Measurements from ENCODE around the gene CPE. TPM values are rescaled to one million over a fixed set of nuclear protein-coding genes. Genes with fewer than 3 reads are reported as not detected.
"Not testable (repeated sequence)": the region's sequence is repeated elsewhere in the genome, so short reads cannot be mapped to it uniquely, and the experiment has no call there.

The CPE gene
- polyA plus RNA-seq, 4 donors, result 1.1 to 326 (median 22.9) TPM

GRCh38 chr4:165477799-165478198 is 99.0 kb downstream of the CPE start:
- DNase-seq (no peak), FAIRE-seq (no peak)
- H3K27ac ChIP-seq (ENCODE audit: low read depth in 1 of 3, low read length in 2 of 3), result no peak overlapping the region
- H3K4me1 ChIP-seq (ENCODE audit: control insufficient read depth in 3 of 3, insufficient read depth in 2 of 3, low read depth in 1 of 3, low read length in 2 of 3), result no peaks in the 10 kb centered on the region
- H3K36me3 ChIP-seq (ENCODE audit: control insufficient read depth in 3 of 3, insufficient read depth in 2 of 3, low read depth in 1 of 3, low read length in 3 of 3), result no peaks in the 10 kb centered on the region
- no peaks in the 10 kb centered on the region for H3K27me3 ChIP-seq (ENCODE audit: control insufficient read depth in 3 of 3, insufficient read depth in 3 of 3, low read length in 3 of 3)
- 77 to 80% (median 80%) methylated on average over 4 of the region's 4 CpGs for WGBS, 3 donors
- H3K4me3 ChIP-seq (ENCODE audit: low read depth in 1 of 3, low read length in 3 of 3), result no peak overlapping the region
- H3K9me3 ChIP-seq (ENCODE audit: control insufficient read depth in 2 of 2, insufficient read depth in 1 of 2, low read depth in 1 of 2, low read length in 1 of 2), result peaks cover 0 to 9% of the 10 kb centered on the region in 2 donors

- H3K4me1 ChIP-seq (ENCODE audit: control insufficient read depth in 3 of 3, insufficient read depth in 2 of 3, low read depth in 1 of 3, low read length in 2 of 3), result no peaks in the 10 kb centered on the region
- WGBS, 3 donors, result 89 to 100% (median 98%) methylated on average over 1 of the region's 1 CpG
- no peak overlapping the region for H3K27ac ChIP-seq (ENCODE audit: low read depth in 1 of 3, low read length in 2 of 3)
- no peak overlapping the region for H3K4me3 ChIP-seq (ENCODE audit: low read depth in 1 of 3, low read length in 3 of 3)
- no peak for FAIRE-seq
- H3K36me3 ChIP-seq (ENCODE audit: control insufficient read depth in 3 of 3, insufficient read depth in 2 of 3, low read depth in 1 of 3, low read length in 3 of 3), result no peaks in the 10 kb centered on the region
- no peaks in the 10 kb centered on the region for H3K27me3 ChIP-seq (ENCODE audit: control insufficient read depth in 3 of 3, insufficient read depth in 3 of 3, low read length in 3 of 3)
- DNase-seq, result no peak
- peaks cover 0 to 7% of the 10 kb centered on the region in 2 donors for H3K9me3 ChIP-seq (ENCODE audit: control insufficient read depth in 2 of 2, insufficient read depth in 1 of 2, low read depth in 1 of 2, low read length in 1 of 2)
Measured at GRCh38 chr4:165478260-165478659, 99.5 kb downstream of the CPE start.

GRCh38 chr4:165481053-165481835 is 102.4 kb downstream of the CPE start:
- no peaks in the 10 kb centered on the region for H3K27me3 ChIP-seq (ENCODE audit: control insufficient read depth in 3 of 3, insufficient read depth in 3 of 3, low read length in 3 of 3)
- no peak overlapping the region for H3K4me3 ChIP-seq (ENCODE audit: low read depth in 1 of 3, low read length in 3 of 3)
- DNase-seq, result no peak
- H3K27ac ChIP-seq (ENCODE audit: low read depth in 1 of 3, low read length in 2 of 3), result no peak overlapping the region
- H3K36me3 ChIP-seq (ENCODE audit: control insufficient read depth in 3 of 3, insufficient read depth in 2 of 3, low read depth in 1 of 3, low read length in 3 of 3), result no peaks in the 10 kb centered on the region
- no peaks in the 10 kb centered on the region for H3K4me1 ChIP-seq (ENCODE audit: control insufficient read depth in 3 of 3, insufficient read depth in 2 of 3, low read depth in 1 of 3, low read length in 2 of 3)
- no peaks in the 10 kb centered on the region for H3K9me3 ChIP-seq (ENCODE audit: control insufficient read depth in 2 of 2, insufficient read depth in 1 of 2, low read depth in 1 of 2, low read length in 1 of 2)
- FAIRE-seq, result no peak
- 74 to 86% (median 84%) methylated on average over 3 of the region's 3 CpGs for WGBS, 3 donors

- Histone ChIP-seq H3K4me3 (ENCODE audit: low read depth in 1 of 3, low read length in 3 of 3) (no peak overlapping the region), H3K27ac (ENCODE audit: low read depth in 1 of 3, low read length in 2 of 3) (no peak overlapping the region), H3K27me3 (ENCODE audit: control insufficient read depth in 3 of 3, insufficient read depth in 3 of 3, low read length in 3 of 3) (no peaks in the 10 kb centered on the region), H3K9me3 (ENCODE audit: control insufficient read depth in 2 of 2, insufficient read depth in 1 of 2, low read depth in 1 of 2, low read length in 1 of 2) (no peaks in the 10 kb centered on the region), H3K4me1 (ENCODE audit: control insufficient read depth in 3 of 3, insufficient read depth in 2 of 3, low read depth in 1 of 3, low read length in 2 of 3) (peaks cover 0 to 6% (median 0%) of the 10 kb centered on the region in 3 donors), H3K36me3 (ENCODE audit: control insufficient read depth in 3 of 3, insufficient read depth in 2 of 3, low read depth in 1 of 3, low read length in 3 of 3) (no peaks in the 10 kb centered on the region)
- 76 to 89% (median 88%) methylated on average over 1 of the region's 1 CpG for WGBS, 3 donors
- DNase-seq (no peak), FAIRE-seq (no peak)
Measured at GRCh38 chr4:165489786-165490185, 111.0 kb downstream of the CPE start.

GRCh38 chr4:165492583-165492982 is 113.8 kb downstream of the CPE start:
- H3K9me3 ChIP-seq (ENCODE audit: control insufficient read depth in 2 of 2, insufficient read depth in 1 of 2, low read depth in 1 of 2, low read length in 1 of 2); H3K4me1 ChIP-seq (ENCODE audit: control insufficient read depth in 3 of 3, insufficient read depth in 2 of 3, low read depth in 1 of 3, low read length in 2 of 3); H3K27ac ChIP-seq (ENCODE audit: low read depth in 1 of 3, low read length in 2 of 3); FAIRE-seq; H3K27me3 ChIP-seq (ENCODE audit: control insufficient read depth in 3 of 3, insufficient read depth in 3 of 3, low read length in 3 of 3); H3K36me3 ChIP-seq (ENCODE audit: control insufficient read depth in 3 of 3, insufficient read depth in 2 of 3, low read depth in 1 of 3, low read length in 3 of 3); H3K4me3 ChIP-seq (ENCODE audit: low read depth in 1 of 3, low read length in 3 of 3): not testable (repeated sequence)
- peak in 1 of 2 donors; percentile 51 for DNase-seq
- WGBS, 3 donors, result 34 to 68% (median 43%) methylated on average over 6 of the region's 6 CpGs

- 5 to 10% (median 6%) methylated on average over 18 of the region's 18 CpGs for WGBS, 3 donors
- Histone ChIP-seq H3K36me3 (ENCODE audit: control insufficient read depth in 3 of 3, insufficient read depth in 2 of 3, low read depth in 1 of 3, low read length in 3 of 3) (no peaks in the 10 kb centered on the region), H3K9me3 (ENCODE audit: control insufficient read depth in 2 of 2, insufficient read depth in 1 of 2, low read depth in 1 of 2, low read length in 1 of 2) (no peaks in the 10 kb centered on the region), H3K27me3 (ENCODE audit: control insufficient read depth in 3 of 3, insufficient read depth in 3 of 3, low read length in 3 of 3) (no peaks in the 10 kb centered on the region), H3K27ac (ENCODE audit: low read depth in 1 of 3, low read length in 2 of 3) (no peak overlapping the region), H3K4me3 (ENCODE audit: low read depth in 1 of 3, low read length in 3 of 3) (no peak overlapping the region), H3K4me1 (ENCODE audit: control insufficient read depth in 3 of 3, insufficient read depth in 2 of 3, low read depth in 1 of 3, low read length in 2 of 3) (peaks cover 0 to 6% (median 0%) of the 10 kb centered on the region in 3 donors)
- no peak for FAIRE-seq
- peak; percentile 75 to 78 for DNase-seq
Measured at GRCh38 chr4:165493359-165493758, 114.6 kb downstream of the CPE start.

- Histone ChIP-seq H3K27me3 (ENCODE audit: control insufficient read depth in 3 of 3, insufficient read depth in 3 of 3, low read length in 3 of 3) (no peaks in the 10 kb centered on the region), H3K36me3 (ENCODE audit: control insufficient read depth in 3 of 3, insufficient read depth in 2 of 3, low read depth in 1 of 3, low read length in 3 of 3) (no peaks in the 10 kb centered on the region), H3K9me3 (ENCODE audit: control insufficient read depth in 2 of 2, insufficient read depth in 1 of 2, low read depth in 1 of 2, low read length in 1 of 2) (no peaks in the 10 kb centered on the region), H3K27ac (ENCODE audit: low read depth in 1 of 3, low read length in 2 of 3) (peak overlapping the region in 1 of 3 donors; percentile 21), H3K4me3 (ENCODE audit: low read depth in 1 of 3, low read length in 3 of 3) (no peak overlapping the region), H3K4me1 (ENCODE audit: control insufficient read depth in 3 of 3, insufficient read depth in 2 of 3, low read depth in 1 of 3, low read length in 2 of 3) (no peaks in the 10 kb centered on the region)
- no peak for DNase-seq
- WGBS, 3 donors, result 78 to 80% (median 80%) methylated on average over 7 of the region's 7 CpGs
- FAIRE-seq, result no peak
Measured at GRCh38 chr4:165502916-165503907, 124.4 kb downstream of the CPE start.

- DNase-seq (no peak), FAIRE-seq (no peak)
- WGBS, 3 donors, result 57 to 76% (median 75%) methylated on average over 3 of the region's 3 CpGs
- Histone ChIP-seq H3K27ac (ENCODE audit: low read depth in 1 of 3, low read length in 2 of 3) (no peak overlapping the region), H3K27me3 (ENCODE audit: control insufficient read depth in 3 of 3, insufficient read depth in 3 of 3, low read length in 3 of 3) (no peaks in the 10 kb centered on the region), H3K4me1 (ENCODE audit: control insufficient read depth in 3 of 3, insufficient read depth in 2 of 3, low read depth in 1 of 3, low read length in 2 of 3) (no peaks in the 10 kb centered on the region), H3K9me3 (ENCODE audit: control insufficient read depth in 2 of 2, insufficient read depth in 1 of 2, low read depth in 1 of 2, low read length in 1 of 2) (no peaks in the 10 kb centered on the region), H3K36me3 (ENCODE audit: control insufficient read depth in 3 of 3, insufficient read depth in 2 of 3, low read depth in 1 of 3, low read length in 3 of 3) (no peaks in the 10 kb centered on the region), H3K4me3 (ENCODE audit: low read depth in 1 of 3, low read length in 3 of 3) (no peak overlapping the region)
Measured at GRCh38 chr4:165504184-165504583, 125.4 kb downstream of the CPE start.
